Measurements from ENCODE around the gene TMEM164. TPM values are rescaled to one million over a fixed set of nuclear protein-coding genes. Genes with fewer than 3 reads are reported as not detected.

The TMEM164 gene
- total RNA-seq, 1 donor from 2014 or later = 14.2 TPM

- no peak for DNase-seq (ENCODE audit: low read depth)
- TF ChIP-seq, protein P1, sequence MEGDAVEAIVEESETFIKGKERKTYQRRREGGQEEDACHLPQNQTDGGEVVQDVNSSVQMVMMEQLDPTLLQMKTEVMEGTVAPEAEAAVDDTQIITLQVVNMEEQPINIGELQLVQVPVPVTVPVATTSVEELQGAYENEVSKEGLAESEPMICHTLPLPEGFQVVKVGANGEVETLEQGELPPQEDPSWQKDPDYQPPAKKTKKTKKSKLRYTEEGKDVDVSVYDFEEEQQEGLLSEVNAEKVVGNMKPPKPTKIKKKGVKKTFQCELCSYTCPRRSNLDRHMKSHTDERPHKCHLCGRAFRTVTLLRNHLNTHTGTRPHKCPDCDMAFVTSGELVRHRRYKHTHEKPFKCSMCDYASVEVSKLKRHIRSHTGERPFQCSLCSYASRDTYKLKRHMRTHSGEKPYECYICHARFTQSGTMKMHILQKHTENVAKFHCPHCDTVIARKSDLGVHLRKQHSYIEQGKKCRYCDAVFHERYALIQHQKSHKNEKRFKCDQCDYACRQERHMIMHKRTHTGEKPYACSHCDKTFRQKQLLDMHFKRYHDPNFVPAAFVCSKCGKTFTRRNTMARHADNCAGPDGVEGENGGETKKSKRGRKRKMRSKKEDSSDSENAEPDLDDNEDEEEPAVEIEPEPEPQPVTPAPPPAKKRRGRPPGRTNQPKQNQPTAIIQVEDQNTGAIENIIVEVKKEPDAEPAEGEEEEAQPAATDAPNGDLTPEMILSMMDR (IDR thresholded peaks at IDR 0.05; ENCODE audit: insufficient read depth, low read length, poor library complexity, severe bottlenecking) = no peak
- no peaks in the 10 kb centered on the region for H3K27me3 ChIP-seq (ENCODE audit: control insufficient read depth, insufficient read depth, low read length)
- no peaks in the 10 kb centered on the region for H3K36me3 ChIP-seq (ENCODE audit: control insufficient read depth, insufficient read depth, low read length)
- H3K4me3 ChIP-seq (ENCODE audit: low read depth, low read length) = no peak overlapping the region
Observed at GRCh38 chrX:110168585-110168984, 165.7 kb downstream of the TMEM164 start.

DNA sequence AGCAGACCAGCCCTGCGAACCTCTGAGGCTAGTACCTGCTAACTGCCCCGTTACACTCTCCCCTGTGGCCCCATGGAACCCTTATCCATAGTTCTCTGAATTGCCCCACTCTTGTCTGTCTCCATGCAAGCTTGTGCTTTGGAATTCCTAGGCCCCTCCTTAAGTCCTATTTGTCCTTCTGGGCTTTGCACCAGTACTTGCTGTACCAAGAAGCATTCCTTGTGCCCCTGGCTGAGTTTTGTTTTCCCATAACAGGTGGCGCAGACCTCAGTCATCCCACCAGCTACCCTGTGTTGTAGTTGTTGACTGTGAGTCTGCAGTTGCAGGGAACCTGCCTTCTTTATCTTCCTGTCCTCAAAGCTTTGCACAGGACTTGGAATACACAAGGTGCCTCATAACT lies 167.1 kb downstream of the TMEM164 start:
- TF ChIP-seq, protein P1 (IDR thresholded peaks at IDR 0.05; ENCODE audit: insufficient read depth, low read length, poor library complexity, severe bottlenecking) = no peak
- Histone ChIP-seq H3K4me3 (ENCODE audit: low read depth, low read length) (no peak overlapping the region), H3K36me3 (ENCODE audit: control insufficient read depth, insufficient read depth, low read length) (no peaks in the 10 kb centered on the region), H3K27me3 (ENCODE audit: control insufficient read depth, insufficient read depth, low read length) (no peaks in the 10 kb centered on the region)
- DNase-seq (ENCODE audit: low read depth) = no peak

- no peak for DNase-seq (ENCODE audit: low read depth)
- no peak overlapping the region for H3K4me3 ChIP-seq (ENCODE audit: low read depth, low read length)
- TF ChIP-seq, protein P1 (IDR thresholded peaks at IDR 0.05; ENCODE audit: insufficient read depth, low read length, poor library complexity, severe bottlenecking) = no peak
Observed at GRCh38 chrX:110171442-110171841, 168.5 kb downstream of the TMEM164 start.

GRCh38 chrX:110172215-110172614 lies 169.3 kb downstream of the TMEM164 start:
- DNase-seq (ENCODE audit: low read depth) = no peak
- Histone ChIP-seq H3K4me3 (ENCODE audit: low read depth, low read length) (no peak overlapping the region), H3K36me3 (ENCODE audit: control insufficient read depth, insufficient read depth, low read length) (no peaks in the 10 kb centered on the region), H3K27me3 (ENCODE audit: control insufficient read depth, insufficient read depth, low read length) (no peaks in the 10 kb centered on the region)
- TF ChIP-seq, protein P1 (IDR thresholded peaks at IDR 0.05; ENCODE audit: insufficient read depth, low read length, poor library complexity, severe bottlenecking) = no peak

More at GRCh38 chrX:110171442-110171841, 168.5 kb downstream of the TMEM164 start:
- no peaks in the 10 kb centered on the region for H3K27me3 ChIP-seq (ENCODE audit: control insufficient read depth, insufficient read depth, low read length)
- no peaks in the 10 kb centered on the region for H3K36me3 ChIP-seq (ENCODE audit: control insufficient read depth, insufficient read depth, low read length)

GRCh38 chrX:110173192-110174175 lies 170.6 kb downstream of the TMEM164 start:
- DNase-seq (ENCODE audit: low read depth) = no peak
- Histone ChIP-seq H3K36me3 (ENCODE audit: control insufficient read depth, insufficient read depth, low read length) (no peaks in the 10 kb centered on the region), H3K4me3 (ENCODE audit: low read depth, low read length) (no peak overlapping the region), H3K27me3 (ENCODE audit: control insufficient read depth, insufficient read depth, low read length) (no peaks in the 10 kb centered on the region)
- TF ChIP-seq, protein P1 (IDR thresholded peaks at IDR 0.05; ENCODE audit: insufficient read depth, low read length, poor library complexity, severe bottlenecking) = no peak
